Stimulated activated CD8-positive, alpha-beta memory T cell treated with anti-CD3 and anti-CD28 coated beads, Interleukin-7, amount 100 ng/mL, for 4 hours (primary cell): ENCODE measurements around the gene DOCK2.

ENCODE experiments used
- DNase-seq, 2 donors: peaks; one replicate each; pipeline ENCODE4 v3.0.0-alpha.2; 2020; ENCODE audit warnings: low read depth in 2 of 2

DOCK2 gene

DNA sequence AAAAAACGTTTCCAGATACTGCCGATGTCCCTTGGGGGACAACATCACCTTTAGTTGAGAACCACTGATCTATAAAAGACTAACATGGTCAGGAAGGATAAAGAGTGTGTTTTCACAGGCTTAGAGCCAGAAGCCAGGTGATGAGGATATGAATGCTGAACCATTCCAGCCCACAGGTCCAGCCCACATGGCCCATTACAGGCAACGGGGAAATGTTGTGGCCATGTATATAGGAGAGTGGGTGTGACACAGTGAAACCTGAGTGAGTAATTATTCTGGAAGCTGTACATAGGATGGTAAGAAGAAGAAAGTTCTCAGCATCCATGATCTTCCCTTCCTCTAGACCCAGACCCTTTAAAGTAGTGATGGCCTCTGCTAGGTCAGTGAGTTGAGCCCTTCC, 412.6 kb downstream of the DOCK2 start:
- DNase-seq: no peak

DNA sequence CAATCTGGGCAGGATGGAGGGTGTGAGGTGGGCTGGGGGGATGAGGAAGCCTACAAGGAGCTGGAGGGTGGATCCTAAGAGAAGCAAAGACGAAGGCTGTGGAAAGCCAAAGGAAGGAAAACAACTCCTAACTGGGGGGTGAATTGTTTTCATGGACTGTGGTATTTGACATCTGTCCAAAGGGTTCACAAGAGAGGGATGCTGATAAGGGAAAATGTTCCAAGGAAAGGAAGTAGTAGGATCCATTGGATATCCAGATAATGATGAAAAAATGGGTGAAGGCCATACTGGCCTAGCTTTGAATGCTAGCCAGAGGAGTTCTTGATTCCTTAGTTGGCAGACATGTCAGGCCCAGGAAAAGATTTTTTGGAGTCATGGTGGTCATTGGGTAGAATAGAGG, 416.8 kb downstream of the DOCK2 start:
- DNase-seq: no peak

GRCh38 chr5:170055606-170056005, 418.5 kb downstream of the DOCK2 start:
- no peak for DNase-seq

GRCh38 chr5:170056561-170057267, 419.6 kb downstream of the DOCK2 start:
- no peak for DNase-seq

GRCh38 chr5:170057311-170057710, 420.2 kb downstream of the DOCK2 start:
- DNase-seq: no peak

- no peak for DNase-seq
Observed at GRCh38 chr5:170059221-170059620, 422.1 kb downstream of the DOCK2 start.

DNA sequence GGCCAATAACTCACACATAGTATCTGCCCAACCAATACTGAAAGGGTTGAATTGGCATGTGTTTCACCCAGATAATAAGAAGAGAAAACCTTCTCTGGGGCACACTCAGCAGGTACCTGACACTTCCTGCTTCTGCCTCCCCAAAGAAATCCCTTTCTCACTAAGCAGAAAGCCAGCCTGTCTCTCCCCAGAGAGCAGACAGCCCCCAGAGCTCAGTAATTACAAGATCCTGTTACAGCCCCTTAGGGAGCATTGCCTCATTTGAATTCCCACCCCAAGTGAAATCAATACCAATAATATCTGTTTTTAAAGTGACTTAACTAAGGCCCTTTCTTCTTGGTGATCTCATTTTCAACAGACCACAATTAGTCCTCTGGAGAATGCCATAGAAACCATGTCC, 430.1 kb downstream of the DOCK2 start:
- DNase-seq: no peak

GRCh38 chr5:170067574-170068170, 430.6 kb downstream of the DOCK2 start:
- no peak for DNase-seq

DNA sequence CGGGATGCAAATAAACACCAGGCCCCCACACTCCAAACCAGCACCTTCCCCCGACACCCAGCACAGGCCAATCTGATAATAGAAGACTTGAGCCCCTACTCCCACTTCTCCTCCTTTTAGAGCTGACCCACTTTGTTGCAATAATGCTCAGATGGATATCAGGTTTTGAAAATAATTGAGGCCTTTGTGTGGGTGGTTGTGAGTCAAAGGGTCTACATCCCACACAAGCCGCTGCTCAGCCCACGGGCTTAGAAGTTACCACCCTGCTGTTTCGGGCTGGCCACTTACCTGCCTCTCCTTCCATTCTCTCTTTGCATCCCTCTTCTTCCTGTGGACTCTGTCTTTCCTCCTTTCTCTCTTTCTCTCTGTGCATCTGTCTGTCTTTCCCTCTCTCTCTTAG, 432.4 kb downstream of the DOCK2 start:
- no peak for DNase-seq

DNA sequence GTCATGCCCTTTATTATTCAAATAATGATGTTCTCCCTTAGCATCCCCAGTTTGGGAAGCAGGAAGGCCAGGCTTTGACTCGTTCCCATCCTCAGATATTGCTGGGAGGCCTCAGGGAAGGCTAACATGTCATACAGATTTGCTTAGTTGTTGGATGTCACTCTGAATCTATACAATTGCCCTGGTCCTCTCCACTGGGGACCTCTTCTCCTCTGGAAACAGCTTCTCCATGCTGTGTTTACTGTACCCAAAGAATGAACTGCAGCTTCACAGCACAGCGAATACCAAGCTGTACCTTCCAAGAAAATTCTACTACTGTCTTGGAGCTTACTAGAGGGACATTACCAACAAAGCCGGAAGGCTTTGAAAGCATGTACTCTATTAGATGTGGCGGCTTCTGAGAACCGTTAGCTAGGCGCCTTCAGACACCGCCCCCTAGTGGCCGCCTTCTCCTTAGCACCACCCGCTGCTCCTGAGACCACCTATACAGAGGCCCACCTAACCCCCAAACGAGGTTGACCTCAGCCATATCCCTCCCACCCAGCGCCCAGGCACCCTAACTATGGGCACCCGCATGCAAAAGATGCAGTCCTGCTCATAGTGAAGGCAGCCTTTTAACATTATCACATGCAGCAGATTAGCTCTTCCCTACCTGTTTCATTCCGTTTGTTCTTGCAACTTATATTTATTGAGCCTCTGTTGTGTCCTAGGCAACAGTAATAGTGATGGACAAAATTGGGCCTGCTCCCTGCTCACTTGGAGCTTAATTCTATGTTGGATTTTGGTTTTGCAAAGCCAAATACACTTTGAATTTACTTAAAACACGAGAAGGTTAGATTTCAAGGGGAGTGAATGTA, 433.7 kb downstream of the DOCK2 start:
- no peak for DNase-seq

DNA sequence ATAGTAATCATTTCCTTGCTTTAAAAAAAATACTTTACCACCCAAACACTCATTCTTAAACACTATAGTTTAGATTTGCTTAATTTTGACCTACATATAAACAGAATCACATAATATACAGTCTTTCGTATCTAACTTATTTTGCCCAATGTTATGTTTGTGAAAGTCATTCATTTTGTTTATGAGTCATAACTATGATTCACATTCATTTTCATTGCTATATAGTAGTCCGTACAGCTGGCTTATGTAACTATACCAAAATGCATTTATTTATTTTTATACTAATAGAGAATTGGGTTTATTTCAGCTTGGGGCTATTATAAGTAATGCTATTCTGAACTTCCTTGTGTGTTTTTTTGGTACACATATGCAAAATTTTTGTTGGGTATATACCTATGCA, 434.7 kb downstream of the DOCK2 start:
- DNase-seq: no peak

DNA sequence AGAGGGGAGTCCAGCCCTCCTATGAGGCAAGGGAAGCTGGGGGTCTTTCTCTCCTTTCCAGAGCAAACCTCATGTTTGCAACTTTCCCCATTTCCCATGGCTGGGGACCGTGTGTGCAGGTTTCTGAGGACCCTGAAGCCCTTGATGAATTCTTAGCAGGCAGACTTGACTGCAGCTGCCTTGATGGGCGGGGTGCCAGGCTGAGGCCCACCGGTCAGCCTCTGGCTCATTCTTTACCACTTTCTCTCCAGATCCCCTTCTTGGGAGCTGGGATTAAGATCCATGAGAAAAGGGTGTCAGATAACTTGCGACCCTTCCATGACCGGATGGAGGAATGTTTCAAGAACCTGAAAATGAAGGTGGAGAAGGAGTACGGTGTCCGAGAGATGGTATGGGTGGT, 438.6 kb downstream of the DOCK2 start:
- no peak for DNase-seq

GRCh38 chr5:170076211-170076610, 439.1 kb downstream of the DOCK2 start:
- DNase-seq: no peak

DNA sequence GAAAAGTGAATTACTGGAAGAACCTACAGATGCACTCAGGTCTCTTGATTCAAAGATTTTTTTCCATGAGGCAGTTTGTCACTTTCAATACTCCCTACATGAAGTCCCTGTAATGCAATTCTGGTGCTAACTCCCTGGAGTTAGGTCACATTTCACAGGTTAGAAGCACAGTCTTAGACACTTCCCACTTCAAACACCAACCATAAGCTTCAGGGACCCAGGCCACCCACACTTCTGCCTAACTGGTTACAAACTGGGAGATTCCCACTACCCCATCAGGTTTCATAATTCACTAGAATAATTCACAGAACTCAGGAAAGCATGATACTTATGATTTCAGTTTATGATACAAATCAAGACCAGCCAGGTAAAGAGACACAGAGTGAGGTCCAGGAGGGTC, 439.7 kb downstream of the DOCK2 start:
- no peak for DNase-seq

- DNase-seq: no peak
Observed at GRCh38 chr5:170077526-170077925, 440.5 kb downstream of the DOCK2 start.

GRCh38 chr5:170078458-170078857, 441.4 kb downstream of the DOCK2 start:
- no peak for DNase-seq

DNA sequence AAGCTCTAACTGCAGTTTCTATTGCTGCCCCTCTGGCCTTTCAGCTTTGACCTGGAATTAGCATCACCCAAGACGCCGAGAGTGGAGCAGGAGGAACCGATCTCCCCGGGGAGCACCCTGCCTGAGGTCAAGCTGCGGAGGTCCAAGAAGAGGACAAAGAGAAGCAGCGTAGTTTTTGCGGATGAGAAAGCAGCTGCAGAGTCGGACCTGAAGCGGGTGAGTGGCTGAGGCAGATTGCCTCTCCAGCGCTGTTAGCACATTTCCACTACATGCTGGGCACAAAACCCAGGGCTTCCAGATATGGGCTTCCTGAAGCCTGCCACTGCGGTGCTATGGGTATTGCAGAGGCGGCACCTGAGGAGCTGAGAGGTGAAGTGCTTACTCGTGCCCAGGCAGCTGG, 441.9 kb downstream of the DOCK2 start:
- DNase-seq: no peak

- DNase-seq: no peak
Observed at GRCh38 chr5:170080217-170080616, 443.1 kb downstream of the DOCK2 start.

DNA sequence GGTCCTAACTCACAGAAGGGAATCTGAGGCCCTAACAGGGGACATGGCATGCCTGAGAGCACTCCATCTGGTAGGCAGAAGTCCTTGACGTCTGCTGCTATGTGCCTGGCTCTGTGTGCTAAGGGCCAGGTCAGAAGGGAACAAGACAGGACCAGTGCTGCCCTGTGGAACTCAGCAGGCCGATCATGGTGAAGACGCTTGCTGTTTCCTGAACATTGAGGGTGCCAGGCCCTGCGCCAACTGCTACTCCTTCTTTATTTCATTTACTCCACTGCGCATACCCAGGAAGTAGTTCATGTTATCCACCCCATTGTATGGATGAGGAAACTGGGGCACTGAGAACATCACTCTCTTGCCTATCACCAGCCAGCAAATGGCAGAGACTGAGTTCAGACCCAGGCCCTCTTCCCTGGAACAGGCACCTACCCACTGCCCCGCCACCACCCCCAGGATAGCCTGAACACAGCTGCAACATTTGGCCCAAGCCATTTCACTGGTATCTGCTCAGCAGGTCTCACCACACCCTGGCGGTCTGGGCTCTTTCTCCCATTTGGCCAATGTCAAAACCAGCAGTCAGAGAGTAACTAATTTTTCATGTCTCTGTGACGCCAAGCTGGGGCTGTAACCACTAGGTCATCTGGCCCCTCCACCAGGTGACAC, 443.8 kb downstream of the DOCK2 start:
- no peak for DNase-seq

DNA sequence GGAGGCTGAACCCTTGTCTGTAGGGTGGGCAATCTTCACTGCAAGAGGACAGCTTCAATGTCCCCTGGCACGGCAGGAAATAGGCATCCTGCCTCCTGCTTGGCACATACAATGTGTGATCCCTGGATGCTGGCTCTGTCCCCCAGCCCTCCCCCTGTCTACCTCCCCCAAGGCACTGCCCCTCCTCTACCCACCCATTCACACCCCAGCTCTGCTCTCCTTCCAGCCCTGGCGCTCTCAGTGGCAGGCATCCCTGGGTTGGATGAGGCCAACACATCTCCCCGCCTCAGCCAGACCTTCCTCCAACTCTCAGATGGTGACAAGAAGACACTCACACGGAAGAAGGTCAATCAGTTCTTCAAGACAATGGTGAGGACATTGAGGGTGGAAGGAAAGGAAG, 444.5 kb downstream of the DOCK2 start:
- no peak for DNase-seq

GRCh38 chr5:170082701-170083100, 445.6 kb downstream of the DOCK2 start:
- no peak for DNase-seq

DNA sequence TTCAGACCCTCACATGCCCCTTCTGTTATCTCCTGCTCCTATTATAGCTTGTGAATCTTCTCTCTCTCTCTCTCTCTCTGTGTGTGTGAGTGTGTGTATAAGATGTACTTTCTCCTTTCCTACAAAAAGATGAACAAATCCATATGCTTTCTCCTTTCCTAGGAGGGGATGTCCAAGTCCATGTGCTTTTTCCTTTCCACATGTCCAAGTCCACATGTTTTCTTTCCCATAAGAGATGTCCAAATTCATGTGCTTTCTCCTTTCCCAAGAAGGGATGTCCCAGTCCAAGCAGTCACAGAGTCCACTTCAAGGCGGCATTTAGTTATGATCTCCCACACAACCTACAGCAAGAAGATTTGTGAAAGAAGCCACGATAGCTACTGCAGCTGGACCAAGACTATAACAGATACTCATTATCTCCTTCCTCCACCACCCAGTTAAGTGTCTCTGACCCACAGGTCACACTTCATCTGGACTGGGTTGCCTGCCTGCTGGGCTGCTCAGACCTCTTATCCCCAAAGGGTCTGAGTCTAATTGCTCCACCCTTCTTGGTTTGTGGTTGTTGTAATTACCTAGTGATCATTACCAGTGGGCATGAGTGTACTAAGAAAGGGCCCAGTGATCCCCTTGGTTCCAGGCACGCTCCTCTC, 450.2 kb downstream of the DOCK2 start:
- DNase-seq: no peak
